ENCODE data around the gene TMEM125.

TMEM125 gene

DNA sequence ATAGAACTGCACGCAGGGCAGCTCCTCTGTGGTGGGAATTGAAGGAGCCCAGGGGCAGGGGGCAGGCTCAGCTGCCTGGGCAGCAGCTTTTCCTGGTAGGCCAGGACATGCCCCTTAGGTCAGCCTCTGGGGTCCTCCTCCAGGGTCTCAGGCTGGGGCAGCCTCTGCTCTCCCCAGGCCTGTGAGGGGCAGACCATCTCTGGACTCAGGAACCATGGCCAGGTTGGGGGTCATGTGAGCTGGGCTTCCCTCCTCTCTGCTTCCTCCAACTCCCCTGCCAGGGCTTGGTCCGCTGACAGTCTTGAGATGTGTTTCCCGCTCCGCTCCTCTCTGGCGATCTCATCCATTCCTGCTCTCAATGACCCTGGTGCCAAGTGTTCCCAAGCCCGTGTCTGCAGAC is 9.9 kb downstream of the TMEM125 start:
- no peaks in the 10 kb centered on the region for H3K9me3 ChIP-seq (ENCODE audit: control insufficient read depth, low read length)
- H2AK5ac ChIP-seq (ENCODE audit: low read length, severe bottlenecking): no peak overlapping the region
- no peak overlapping the region for H3K27ac ChIP-seq (ENCODE audit: low read length, poor library complexity, severe bottlenecking)
- H3K18ac ChIP-seq (ENCODE audit: low read depth in 1 of 2, low read length in 2 of 2): no peak overlapping the region
- H3K36me3 ChIP-seq (ENCODE audit: control insufficient read depth in 1 of 2, insufficient read depth in 2 of 2, low read depth in 1 of 2, low read length in 2 of 2): no peaks in the 10 kb centered on the region
- H3K4me1 ChIP-seq (ENCODE audit: control insufficient read depth, insufficient read depth, low read depth, low read length): no peaks in the 10 kb centered on the region
- no peak overlapping the region for H3K4ac ChIP-seq (ENCODE audit: low read depth in 1 of 2, low read length in 2 of 2)
- no peak overlapping the region for H2BK5ac ChIP-seq (ENCODE audit: low read depth, low read length, poor library complexity, severe bottlenecking)
- no peak overlapping the region for H4K91ac ChIP-seq (ENCODE audit: low read length)
- no peak overlapping the region for H2BK12ac ChIP-seq (ENCODE audit: low read length in 2 of 2)
- no peaks in the 10 kb centered on the region for H3K79me1 ChIP-seq (replicated peaks; ENCODE audit: low read length, poor library complexity, severe bottlenecking)
- 92% methylated on average over 6 of the region's 6 CpGs for WGBS
- H2BK120ac ChIP-seq (ENCODE audit: low read depth, low read length): no peak overlapping the region
- no peak overlapping the region for H2BK15ac ChIP-seq (ENCODE audit: low read depth, poor library complexity, severe bottlenecking)
- H3K4me2 ChIP-seq (ENCODE audit: low read length, poor library complexity, severe bottlenecking): no peak overlapping the region
- DNase-seq: no peak
- H3K14ac ChIP-seq (ENCODE audit: low read length in 2 of 2): no peak overlapping the region
- no peak overlapping the region for H4K8ac ChIP-seq (ENCODE audit: low read length)
- peaks cover 7 to 15% of the 10 kb centered on the region in 2 experiments for H3K27me3 ChIP-seq (ENCODE audit: control insufficient read depth in 1 of 2, insufficient read depth in 1 of 2, low read length in 2 of 2)
- H3K9ac ChIP-seq (ENCODE audit: low read length): no peak overlapping the region
- no peak overlapping the region for H2AFZ ChIP-seq (ENCODE audit: low read depth, low read length)
- no peak overlapping the region for H3K4me3 ChIP-seq (ENCODE audit: insufficient read depth in 1 of 2, low read depth in 1 of 2, low read length in 2 of 2)
- no peak overlapping the region for H3K23ac ChIP-seq (ENCODE audit: low read length in 2 of 2)

DNA sequence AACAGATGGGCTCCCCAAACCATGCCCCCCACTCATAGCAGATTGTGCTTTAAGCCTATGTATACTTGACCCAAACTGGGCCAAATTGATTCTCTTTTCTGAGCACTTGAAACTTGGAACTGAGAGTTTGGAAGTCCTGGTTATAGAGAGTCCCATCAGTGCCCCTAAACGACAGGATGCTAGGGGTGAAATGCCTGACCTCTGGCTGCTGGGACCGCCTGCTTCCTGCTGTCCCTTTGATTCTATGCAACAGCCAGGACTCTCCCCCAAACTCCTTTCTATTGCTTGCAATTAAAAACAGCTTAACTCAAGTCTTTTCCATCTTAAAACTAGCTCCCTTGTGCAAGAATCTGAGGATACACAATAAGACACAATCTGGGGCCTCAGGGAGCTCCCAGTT is 10.9 kb downstream of the TMEM125 start:
- H3K4me2 ChIP-seq (ENCODE audit: low read length, poor library complexity, severe bottlenecking): no peak overlapping the region
- H3K9me3 ChIP-seq (ENCODE audit: control insufficient read depth, low read length): no peaks in the 10 kb centered on the region
- H2AK5ac ChIP-seq (ENCODE audit: low read length, severe bottlenecking): no peak overlapping the region
- 37% methylated on average over 2 of the region's 2 CpGs for WGBS
- H3K14ac ChIP-seq (ENCODE audit: low read length in 2 of 2): no peak overlapping the region
- no peak overlapping the region for H3K4me3 ChIP-seq (ENCODE audit: insufficient read depth in 1 of 2, low read depth in 1 of 2, low read length in 2 of 2)
- H3K27ac ChIP-seq (ENCODE audit: low read length, poor library complexity, severe bottlenecking): no peak overlapping the region
- H3K27me3 ChIP-seq (ENCODE audit: control insufficient read depth in 1 of 2, insufficient read depth in 1 of 2, low read length in 2 of 2): peaks cover 10 to 17% of the 10 kb centered on the region in 2 experiments
- H3K4me1 ChIP-seq (ENCODE audit: control insufficient read depth, insufficient read depth, low read depth, low read length): peaks cover 2% of the 10 kb centered on the region
- H3K79me1 ChIP-seq (replicated peaks; ENCODE audit: low read length, poor library complexity, severe bottlenecking): no peaks in the 10 kb centered on the region
- no peak overlapping the region for H2BK120ac ChIP-seq (ENCODE audit: low read depth, low read length)
- no peak overlapping the region for H3K4ac ChIP-seq (ENCODE audit: low read depth in 1 of 2, low read length in 2 of 2)
- no peak overlapping the region for H2BK5ac ChIP-seq (ENCODE audit: low read depth, low read length, poor library complexity, severe bottlenecking)
- no peak for DNase-seq
- H3K36me3 ChIP-seq (ENCODE audit: control insufficient read depth in 1 of 2, insufficient read depth in 2 of 2, low read depth in 1 of 2, low read length in 2 of 2): no peaks in the 10 kb centered on the region
- no peak overlapping the region for H4K91ac ChIP-seq (ENCODE audit: low read length)
- no peak overlapping the region for H2BK15ac ChIP-seq (ENCODE audit: low read depth, poor library complexity, severe bottlenecking)
- H4K8ac ChIP-seq (ENCODE audit: low read length): no peak overlapping the region
- no peak overlapping the region for H3K18ac ChIP-seq (ENCODE audit: low read depth in 1 of 2, low read length in 2 of 2)
- H3K9ac ChIP-seq (ENCODE audit: low read length): no peak overlapping the region
- no peak overlapping the region for H2BK12ac ChIP-seq (ENCODE audit: low read length in 2 of 2)
- no peak overlapping the region for H3K23ac ChIP-seq (ENCODE audit: low read length in 2 of 2)
- no peak overlapping the region for H2AFZ ChIP-seq (ENCODE audit: low read depth, low read length)

DNA sequence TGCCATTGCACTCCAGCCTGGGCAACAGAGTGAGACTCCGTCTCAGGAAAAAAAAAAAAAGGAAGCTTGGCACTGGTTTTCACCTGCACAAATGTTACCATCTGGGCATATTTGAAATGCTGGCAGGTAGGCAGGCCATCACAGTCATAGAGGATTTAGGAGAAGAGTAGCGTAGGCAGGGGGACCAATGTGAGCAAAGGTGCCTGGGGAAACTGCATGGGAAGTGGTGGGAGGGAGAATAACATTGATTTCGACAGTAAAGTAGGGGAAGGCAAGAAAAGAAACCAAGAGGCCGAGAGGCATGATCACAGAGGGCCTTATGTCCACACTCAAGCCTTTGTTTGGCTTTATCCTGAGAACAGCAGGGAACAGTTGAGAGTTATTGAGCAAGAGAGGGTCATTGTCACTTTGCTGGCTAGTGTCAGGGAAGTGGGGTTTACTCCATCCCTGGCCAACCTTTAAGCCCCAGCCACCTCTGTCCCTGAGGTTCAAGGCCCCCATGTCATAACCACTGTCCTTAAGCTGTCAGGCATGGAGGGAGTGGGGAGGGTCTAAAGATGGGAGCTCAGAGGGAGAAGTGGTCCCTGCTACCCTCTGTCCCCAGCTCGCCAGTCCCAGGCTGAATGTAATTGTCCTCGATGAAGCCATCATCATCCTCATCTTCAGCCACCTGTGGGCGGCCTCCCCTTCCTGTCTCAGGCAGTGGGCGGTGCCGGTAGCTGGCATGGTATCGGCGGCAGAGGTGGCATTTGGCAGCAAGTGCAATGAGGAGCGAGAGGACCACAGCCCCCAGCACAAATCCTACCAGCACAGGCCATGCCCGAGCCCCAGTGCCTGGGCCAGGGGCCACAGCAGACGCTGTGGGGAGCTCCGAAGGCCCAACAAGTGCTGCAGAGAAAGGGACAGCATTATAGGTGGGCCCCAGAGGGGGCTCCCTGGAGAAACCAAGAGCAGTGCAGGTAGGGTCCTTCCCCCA is 12.7 kb downstream of the TMEM125 start:
- Histone ChIP-seq H3K23ac (ENCODE audit: low read length in 2 of 2) (no peak overlapping the region), H4K8ac (ENCODE audit: low read length) (no peak overlapping the region), H3K18ac (ENCODE audit: low read depth in 1 of 2, low read length in 2 of 2) (no peak overlapping the region), H2BK12ac (ENCODE audit: low read length in 2 of 2) (no peak overlapping the region), H3K4me2 (ENCODE audit: low read length, poor library complexity, severe bottlenecking) (no peak overlapping the region), H3K9me3 (ENCODE audit: control insufficient read depth, low read length) (no peaks in the 10 kb centered on the region), H3K79me1 (replicated peaks; ENCODE audit: low read length, poor library complexity, severe bottlenecking) (no peaks in the 10 kb centered on the region), H2AK5ac (ENCODE audit: low read length, severe bottlenecking) (no peak overlapping the region), H2BK15ac (ENCODE audit: low read depth, poor library complexity, severe bottlenecking) (no peak overlapping the region), H2AFZ (ENCODE audit: low read depth, low read length) (no peak overlapping the region), H3K9ac (ENCODE audit: low read length) (no peak overlapping the region), H2BK120ac (ENCODE audit: low read depth, low read length) (no peak overlapping the region), H3K4me3 (ENCODE audit: insufficient read depth in 1 of 2, low read depth in 1 of 2, low read length in 2 of 2) (no peak overlapping the region), H3K36me3 (ENCODE audit: control insufficient read depth in 1 of 2, insufficient read depth in 2 of 2, low read depth in 1 of 2, low read length in 2 of 2) (no peaks in the 10 kb centered on the region), H3K4me1 (ENCODE audit: control insufficient read depth, insufficient read depth, low read depth, low read length) (peaks cover 2% of the 10 kb centered on the region), H3K27ac (ENCODE audit: low read length, poor library complexity, severe bottlenecking) (no peak overlapping the region), H2BK5ac (ENCODE audit: low read depth, low read length, poor library complexity, severe bottlenecking) (no peak overlapping the region), H3K14ac (ENCODE audit: low read length in 2 of 2) (no peak overlapping the region), H4K91ac (ENCODE audit: low read length) (no peak overlapping the region), H3K27me3 (ENCODE audit: control insufficient read depth in 1 of 2, insufficient read depth in 1 of 2, low read length in 2 of 2) (peaks cover 18 to 27% of the 10 kb centered on the region in 2 experiments), H3K4ac (ENCODE audit: low read depth in 1 of 2, low read length in 2 of 2) (no peak overlapping the region)
- no peak for DNase-seq
- WGBS: 90% methylated on average over 15 of the region's 15 CpGs

DNA sequence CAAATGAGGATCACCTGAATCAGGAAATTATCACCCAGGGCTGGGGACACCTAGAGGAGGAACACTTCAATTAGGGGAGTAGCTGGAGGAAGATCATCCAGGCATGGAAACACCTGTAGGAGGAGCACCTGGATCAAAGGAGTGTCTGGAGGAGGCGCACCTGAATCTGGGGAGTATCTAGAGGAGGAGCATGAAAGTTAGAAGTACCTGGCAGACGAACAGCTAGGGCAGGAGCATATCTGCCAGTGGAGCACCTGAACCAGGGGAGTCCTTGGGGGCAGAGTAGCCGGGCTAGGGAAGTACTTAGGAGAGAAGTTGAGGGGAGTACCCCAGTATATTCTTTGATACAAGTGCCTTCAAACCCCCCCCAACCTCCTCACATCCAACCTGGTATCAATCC is 14.3 kb downstream of the TMEM125 start:
- WGBS: 77% methylated on average over 2 of the region's 3 CpGs
- Histone ChIP-seq H2BK12ac (ENCODE audit: low read length in 2 of 2) (no peak overlapping the region), H4K91ac (ENCODE audit: low read length) (no peak overlapping the region), H3K4me2 (ENCODE audit: low read length, poor library complexity, severe bottlenecking) (no peak overlapping the region), H3K4me1 (ENCODE audit: control insufficient read depth, insufficient read depth, low read depth, low read length) (peaks cover 2% of the 10 kb centered on the region), H2AFZ (ENCODE audit: low read depth, low read length) (no peak overlapping the region), H3K79me1 (replicated peaks; ENCODE audit: low read length, poor library complexity, severe bottlenecking) (no peaks in the 10 kb centered on the region), H4K8ac (ENCODE audit: low read length) (no peak overlapping the region), H3K36me3 (ENCODE audit: control insufficient read depth in 1 of 2, insufficient read depth in 2 of 2, low read depth in 1 of 2, low read length in 2 of 2) (no peaks in the 10 kb centered on the region), H3K27me3 (ENCODE audit: control insufficient read depth in 1 of 2, insufficient read depth in 1 of 2, low read length in 2 of 2) (peaks cover 26 to 32% of the 10 kb centered on the region in 2 experiments), H3K4ac (ENCODE audit: low read depth in 1 of 2, low read length in 2 of 2) (no peak overlapping the region), H3K14ac (ENCODE audit: low read length in 2 of 2) (no peak overlapping the region), H3K23ac (ENCODE audit: low read length in 2 of 2) (no peak overlapping the region), H3K27ac (ENCODE audit: low read length, poor library complexity, severe bottlenecking) (no peak overlapping the region), H2BK15ac (ENCODE audit: low read depth, poor library complexity, severe bottlenecking) (no peak overlapping the region), H3K18ac (ENCODE audit: low read depth in 1 of 2, low read length in 2 of 2) (no peak overlapping the region), H3K9me3 (ENCODE audit: control insufficient read depth, low read length) (no peaks in the 10 kb centered on the region), H3K4me3 (ENCODE audit: insufficient read depth in 1 of 2, low read depth in 1 of 2, low read length in 2 of 2) (no peak overlapping the region), H2BK120ac (ENCODE audit: low read depth, low read length) (no peak overlapping the region), H3K9ac (ENCODE audit: low read length) (no peak overlapping the region), H2BK5ac (ENCODE audit: low read depth, low read length, poor library complexity, severe bottlenecking) (no peak overlapping the region), H2AK5ac (ENCODE audit: low read length, severe bottlenecking) (no peak overlapping the region)
- DNase-seq: no peak
